Dedifferentiated amniotic fluid mesenchymal stem cell (primary cell): ENCODE measurements around the gene PLXNA3.

ENCODE experiments used
- DNase-seq: peaks from one replicate; pipeline ENCODE4 v3.0.0-alpha.2; 2016; ENCODE audit errors: extremely low spot score

The PLXNA3 gene

GRCh38 chrX:154458954-154459778 lies 1.1 kb downstream of the PLXNA3 start:
- peak; percentile 22 for DNase-seq

GRCh38 chrX:154459832-154460231 lies 1.8 kb downstream of the PLXNA3 start:
- no peak for DNase-seq

GRCh38 chrX:154460326-154460725 lies 2.2 kb downstream of the PLXNA3 start:
- no peak for DNase-seq

GRCh38 chrX:154462396-154462795 lies 4.3 kb downstream of the PLXNA3 start:
- DNase-seq = no peak

GRCh38 chrX:154463611-154464220 lies 5.6 kb downstream of the PLXNA3 start:
- DNase-seq = no peak

- no peak for DNase-seq
These were observed 6.8 kb downstream of the PLXNA3 start for GRCh38 chrX:154464806-154465365.

GRCh38 chrX:154465601-154466000 lies 7.5 kb downstream of the PLXNA3 start:
- no peak for DNase-seq

- no peak for DNase-seq
These were observed 8.0 kb downstream of the PLXNA3 start for GRCh38 chrX:154466036-154466435.

- DNase-seq = no peak
These were observed 8.8 kb downstream of the PLXNA3 start for GRCh38 chrX:154466907-154467306.

GRCh38 chrX:154467556-154467955 lies 9.5 kb downstream of the PLXNA3 start:
- no peak for DNase-seq

- DNase-seq = no peak
These were observed 10.1 kb downstream of the PLXNA3 start for GRCh38 chrX:154468217-154468616.

- DNase-seq = no peak
These were observed 11.0 kb downstream of the PLXNA3 start for GRCh38 chrX:154469114-154469513.

- no peak for DNase-seq
These were observed 11.8 kb downstream of the PLXNA3 start for GRCh38 chrX:154469880-154470279.

GRCh38 chrX:154470434-154470833 lies 12.4 kb downstream of the PLXNA3 start:
- DNase-seq = no peak

- DNase-seq = no peak
These were observed 13.0 kb downstream of the PLXNA3 start for GRCh38 chrX:154470914-154471568.

GRCh38 chrX:154471839-154472684 lies 14.0 kb downstream of the PLXNA3 start:
- DNase-seq = no peak

GRCh38 chrX:154472685-154473632 lies 14.9 kb downstream of the PLXNA3 start:
- DNase-seq = no peak

- DNase-seq = no peak
These were observed 15.6 kb downstream of the PLXNA3 start for GRCh38 chrX:154473683-154474082.

- DNase-seq = no peak
These were observed 18.7 kb downstream of the PLXNA3 start for GRCh38 chrX:154476821-154477220.

- DNase-seq = no peak
These were observed 19.9 kb downstream of the PLXNA3 start for GRCh38 chrX:154477891-154478477.
